Heart left ventricle (tissue), 16 donors: ENCODE data around the gene GJD3. TPM values are rescaled to one million over a fixed set of nuclear protein-coding genes. Genes with fewer than 3 reads are reported as not detected.

Source experiments
- ATAC-seq, 4 donors: fragments of 200-7000 bp; cut with Tn5 transposase; one replicate each; pipeline ENCODE4 v1.9.1; 2020 to 2022; ENCODE audit warnings: moderate library complexity in 4 of 4, mild to moderate bottlenecking in 3 of 4, moderate number of reproducible peaks in 1 of 4
- DNase-seq, 5 donors: peaks; one replicate each; pipeline ENCODE4 v3.0.0-alpha.2; 2020
- H3K27ac ChIP-seq, 12 donors: fragments of 200-600 bp; sonication (generic) in 4 of 12; one replicate each; pipeline versions ENCODE4 v1.5.0 to v1.8.0; 2016 to 2022; ENCODE audit warnings: mild to moderate bottlenecking in 2 of 12
- H3K27me3 ChIP-seq, 9 donors: fragments of 200-600 bp; sonication (generic) in 2 of 9; one replicate each; pipeline versions ENCODE4 v1.5.1 to v1.8.0; 2016 to 2022; ENCODE audit warnings: mild to moderate bottlenecking in 3 of 9
- H3K36me3 ChIP-seq, 9 donors: fragments of 200-600 bp; sonication (generic) in 2 of 9; one replicate each; pipeline versions ENCODE4 v1.5.0 to v1.8.0; 2018 to 2022; ENCODE audit warnings: mild to moderate bottlenecking in 2 of 9
- H3K4me1 ChIP-seq, 12 donors: fragments of 200-600 bp; sonication (generic) in 4 of 12; one replicate each; pipeline versions ENCODE4 v1.5.0 to v1.8.0; 2016 to 2022; ENCODE audit warnings: mild to moderate bottlenecking in 3 of 12
- H3K4me3 ChIP-seq, 12 donors: fragments of 200-600 bp; sonication (generic) in 4 of 12; one replicate each; pipeline versions ENCODE4 v1.5.0 to v1.8.0; 2017 to 2022; ENCODE audit warnings: mild to moderate bottlenecking in 9 of 12, moderate library complexity in 4 of 12
- H3K9me3 ChIP-seq, 12 donors: fragments of 200-600 bp; sonication (generic) in 4 of 12; one replicate each; pipeline versions ENCODE4 v1.5.0 to v1.8.0; 2016 to 2022; ENCODE audit warnings: mild to moderate bottlenecking in 1 of 12
- CTCF ChIP-seq, 12 donors: fragments of 200-600 bp; sonication (generic) in 4 of 12; IDR thresholded peaks; one replicate each; pipeline versions ENCODE4 v1.5.0 to v1.8.0; 2018 to 2022; ENCODE audit warnings: antibody characterized with exemption in 12 of 12, mild to moderate bottlenecking in 5 of 12
- POLR2A ChIP-seq, 2 donors: fragments of 450-650 bp; IDR thresholded peaks; one replicate each; pipeline ENCODE4 v1.6.1; 2017; ENCODE audit warnings: antibody characterized with exemption in 2 of 2, mild to moderate bottlenecking in 2 of 2, moderate library complexity in 2 of 2
- WGBS, 4 donors: extraction: QIAGEN DNeasy Blood & Tissue Kit in 2 of 4; methylation state at CpG; one replicate each; pipeline versions ENCODE4 v1.1.5 to v1.1.7; 2013 to 2018; 5-methylcytosine and 5-hydroxymethylcytosine counted together
- intact Hi-C, 10 donors: fragments of 100-400 bp; cut with DNase I; formaldehyde crosslinking; loops; one replicate each; pipeline versions ENCODE4 v1.11.1 to v1.14.2; 2022
- polyA plus RNA-seq, 2 donors: library from polyadenylated mRNA; stranded (reverse); fragments of 200-250 nt; gene quantifications; one replicate each; pipeline ENCODE4 v1.2.3, GENCODE V29; 2013
- total RNA-seq, 9 donors: library from RNA; depleted of rRNA in 2 of 9; stranded (reverse); fragments of >200 nt in 2 of 9; fragmentation: NEBNext Ultra II Directional in 3 of 9; extraction: Animal tissue kit (Norgen Biotek cat#: 25700) in 3 of 9; gene quantifications; one replicate each; pipeline versions ENCODE4 v1.1.0 to v1.2.4, GENCODE V29; 2016 to 2023
- donor health status: ischemic (EF 13 %, LVEDD 7.1; RV severe dilation, severe dysfunction).
- donor health status: healthy with polysubstance abuse.
- donor health status: DM: no; HTN: yes; CAD: no.
- donor health status: DM: no; HTN: no; CAD: no.
- donor health status: ischemic (EF 25% LVEDD 6.9; RV normal size, moderate dysfunction).
- donor health status: ischemic (EF 25% LVEDD 5.7; RV mildly dilated, moderate dysfunction).
- donor health status: healthy.
- donor health status: DM: yes; HTN: yes; CAD: no.
- donor health status: ischemic (EF 35%, LVEDD 5.7; RV mildly dilated, moderate dysfunction).
- donor health status: nonischemic (EF 11% LVEDD 7.7; RV severe dilation, severe dysfunction).
- donor health status: DM: yes; HTN: yes; CAD: no.
- donor health status: PGD.
- donor health status: ischemic (EF 29% LVEDD 5.4; RV normal size, mild dysfunction).
- donor health status: nonischemic (EF 23%, LVEDD 6.1; RV moderate dilation, normal function).

Gene GJD3
- total and polyA plus RNA-seq, 11 donors = 0.30 to 8.7 (median 2.1) TPM

- ATAC-seq (peak in 1 of 4 donors; percentile 2), DNase-seq (no peak)
- 71 to 81% (median 75%) methylated on average over 14 to 24 of the region's 24 CpGs for WGBS, 4 donors
- peaks cover 0 to 34% (median 12%) of the 10 kb centered on the region in 12 donors for H3K4me1 ChIP-seq
- H3K36me3 ChIP-seq = no peaks in the 10 kb centered on the region
- peak overlapping the region in 10 of 12 donors; percentile 43 to 69 (median 59) for H3K4me3 ChIP-seq
- H3K27me3 ChIP-seq = peaks cover 0 to 16% (median 0%) of the 10 kb centered on the region in 9 donors
- TF ChIP-seq CTCF (IDR thresholded peaks at IDR 0.05) = no peak
- intact Hi-C loops = loop anchor here in 7 of 10 donors (2.0 to 5.0 kb wide), 9 partner anchors 35 to 200 kb away; partner anchors contain the start of gene TOP2A (in 4 of the 7)
- H3K9me3 ChIP-seq = no peaks in the 10 kb centered on the region
- H3K27ac ChIP-seq = peak overlapping the region in 1 of 12 donors; percentile 48
These were observed 2.4 kb downstream of the GJD3 start for GRCh38 chr17:40361925-40362695.

- intact Hi-C loops = loop anchor here in 7 of 10 donors (2.0 to 5.0 kb wide), 8 partner anchors 36 to 201 kb away; partner anchors contain the start of gene TOP2A (in 4 of the 7)
- whole genome bisulfite sequencing, 4 donors = 71 to 84% (median 75%) methylated on average over 31 to 32 of the region's 32 CpGs
- H3K4me1 ChIP-seq = peaks cover 0 to 34% (median 12%) of the 10 kb centered on the region in 12 donors
- no peak for TF ChIP-seq POLR2A (IDR thresholded peaks at IDR 0.05)
- TF ChIP-seq CTCF (IDR thresholded peaks at IDR 0.05) = no peak
- H3K27me3 ChIP-seq = peaks cover 0 to 16% (median 0%) of the 10 kb centered on the region in 9 donors
- H3K9me3 ChIP-seq = no peaks in the 10 kb centered on the region
- no peak overlapping the region for H3K4me3 ChIP-seq
- no peak overlapping the region for H3K27ac ChIP-seq
- ATAC-seq = no peak
- H3K36me3 ChIP-seq = peaks cover 0 to 8% (median under 1%) of the 10 kb centered on the region in 9 donors
- peak in 1 of 5 donors; percentile 8 for DNase-seq
These were observed 3.2 kb downstream of the GJD3 start for GRCh38 chr17:40361063-40361924.

GRCh38 chr17:40360091-40360490 is 4.4 kb downstream of the GJD3 start:
- Histone ChIP-seq H3K36me3 (peaks cover 0 to 20% (median 12%) of the 10 kb centered on the region in 9 donors), H3K4me3 (no peak overlapping the region), H3K27me3 (peaks cover 0 to 16% (median 0%) of the 10 kb centered on the region in 9 donors), H3K4me1 (peaks cover 0 to 45% (median 20%) of the 10 kb centered on the region in 12 donors), H3K27ac (no peak overlapping the region), H3K9me3 (no peaks in the 10 kb centered on the region)
- DNase-seq = no peak
- no peak for ATAC-seq
- intact Hi-C loops = loop anchor here in 7 of 10 donors (2.0 to 5.0 kb wide), 8 partner anchors 37 to 202 kb away; partner anchors contain the start of gene TOP2A (in 4 of the 7)
- 90 to 95% (median 92%) methylated on average over 8 of the region's 8 CpGs for WGBS, 4 donors
- no peak for TF ChIP-seq CTCF (IDR thresholded peaks at IDR 0.05)
- TF ChIP-seq POLR2A (IDR thresholded peaks at IDR 0.05) = no peak
